GM13977 (cell line): ENCODE data around the gene ZBTB21.

Experiments used
- DNase-seq: peaks from one replicate; pipeline ENCODE4 v3.0.0; 2012; ENCODE audit warnings: low spot score
- CTCF ChIP-seq: IDR thresholded peaks from 2 replicates; pipeline ENCODE4 v1.5.1; 2012; ENCODE audit warnings: mild to moderate bottlenecking, control low read depth; ENCODE audit not compliant: insufficient read depth; ENCODE audit errors: extremely low read depth, missing control alignments
- in situ Hi-C: fragments of 300-500 bp; cut with MboI; formaldehyde crosslinking; loops from one replicate; pipeline ENCODE4 v1.12.0; 2022; ENCODE audit warnings: low sequenced_read_pairs, low pct_unique_long_range_greater_than_20kb, mixed read lengths, inconsistent platforms; ENCODE audit not compliant: unreplicated experiment

The ZBTB21 gene

GRCh38 chr21:41943851-41944250 lies 66.3 kb downstream of the ZBTB21 start:
- DNase-seq = no peak
- in situ Hi-C loops = no loop called here
- no peak for TF ChIP-seq CTCF

- DNase-seq = no peak
- in situ Hi-C loops = no loop called here
- no peak for TF ChIP-seq CTCF
These were observed 67.7 kb downstream of the ZBTB21 start for GRCh38 chr21:41942457-41942856.

GRCh38 chr21:41941941-41942340 lies 68.2 kb downstream of the ZBTB21 start:
- in situ Hi-C loops = no loop called here
- no peak for TF ChIP-seq CTCF
- no peak for DNase-seq

GRCh38 chr21:41940431-41940830 lies 69.7 kb downstream of the ZBTB21 start:
- in situ Hi-C loops = no loop called here
- DNase-seq = no peak
- TF ChIP-seq CTCF = no peak

- in situ Hi-C loops = no loop called here
- no peak for TF ChIP-seq CTCF
These were observed 70.8 kb downstream of the ZBTB21 start for GRCh38 chr21:41939391-41939790.

More at GRCh38 chr21:41939391-41939790, 70.8 kb downstream of the ZBTB21 start:
- no peak for DNase-seq
